ENCODE results near the gene GPR27.
A peak's percentile ranks its signal among the peaks of the same experiment; 100 is the strongest.

The GPR27 gene

DNA sequence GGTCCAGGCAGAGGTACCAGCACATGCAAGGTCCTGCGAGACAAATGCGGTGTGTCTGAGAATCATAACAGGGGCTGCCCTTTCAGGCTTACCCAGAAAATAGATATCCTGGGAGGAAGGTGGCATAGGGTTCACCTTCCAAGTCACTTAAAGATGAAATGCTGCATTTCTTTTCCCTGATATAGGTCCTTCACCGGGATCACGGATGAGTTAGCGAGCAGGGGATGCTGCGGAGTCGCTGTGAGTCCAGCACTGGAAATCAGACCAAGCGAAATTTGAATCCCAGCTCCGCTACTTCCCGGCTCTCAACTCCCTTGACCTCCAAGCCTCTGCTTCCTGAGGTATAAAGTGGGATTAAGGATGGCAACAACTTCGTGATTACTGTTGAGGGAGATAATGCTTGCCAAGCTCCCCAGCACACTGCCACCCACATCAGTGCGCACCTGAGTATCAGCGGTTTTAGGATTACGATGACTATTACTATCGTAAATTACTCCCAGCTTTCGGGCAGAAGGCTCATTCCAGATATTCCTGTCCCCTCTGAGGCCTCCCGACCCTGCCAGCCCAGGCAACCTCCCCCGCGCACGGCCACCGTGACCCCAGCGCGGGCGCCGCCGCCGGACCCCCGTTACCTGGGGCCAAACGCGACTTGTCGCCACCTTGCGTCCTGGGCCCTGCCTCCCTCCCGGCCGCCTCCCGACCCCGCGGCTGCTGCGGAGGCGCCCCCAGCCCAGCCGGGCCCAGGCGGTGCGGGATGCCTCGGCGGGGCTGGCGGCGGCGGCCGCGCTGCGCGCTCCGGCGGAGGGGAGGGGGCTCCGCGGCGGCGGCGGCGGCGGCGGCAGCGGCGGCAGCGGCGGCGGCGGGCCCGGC, 589 bp upstream of the GPR27 start:
- Histone ChIP-seq H3K9me3 (no peaks in the 10 kb centered on the region), H3K27me3 (no peaks in the 10 kb centered on the region), H3K4me3 (ENCODE audit: low read depth in 1 of 2, low read length in 1 of 2) (peak overlapping the region; percentile 81 to 82), H3K4me1 (ENCODE audit: control insufficient read depth in 1 of 2, insufficient read depth in 1 of 2, low read depth in 1 of 2, low read length in 1 of 2) (peaks cover 44 to 51% of the 10 kb centered on the region in 2 experiments), H3K27ac (peak overlapping the region; percentile 91), H3K36me3 (no peaks in the 10 kb centered on the region)
- TF ChIP-seq, protein P1, sequence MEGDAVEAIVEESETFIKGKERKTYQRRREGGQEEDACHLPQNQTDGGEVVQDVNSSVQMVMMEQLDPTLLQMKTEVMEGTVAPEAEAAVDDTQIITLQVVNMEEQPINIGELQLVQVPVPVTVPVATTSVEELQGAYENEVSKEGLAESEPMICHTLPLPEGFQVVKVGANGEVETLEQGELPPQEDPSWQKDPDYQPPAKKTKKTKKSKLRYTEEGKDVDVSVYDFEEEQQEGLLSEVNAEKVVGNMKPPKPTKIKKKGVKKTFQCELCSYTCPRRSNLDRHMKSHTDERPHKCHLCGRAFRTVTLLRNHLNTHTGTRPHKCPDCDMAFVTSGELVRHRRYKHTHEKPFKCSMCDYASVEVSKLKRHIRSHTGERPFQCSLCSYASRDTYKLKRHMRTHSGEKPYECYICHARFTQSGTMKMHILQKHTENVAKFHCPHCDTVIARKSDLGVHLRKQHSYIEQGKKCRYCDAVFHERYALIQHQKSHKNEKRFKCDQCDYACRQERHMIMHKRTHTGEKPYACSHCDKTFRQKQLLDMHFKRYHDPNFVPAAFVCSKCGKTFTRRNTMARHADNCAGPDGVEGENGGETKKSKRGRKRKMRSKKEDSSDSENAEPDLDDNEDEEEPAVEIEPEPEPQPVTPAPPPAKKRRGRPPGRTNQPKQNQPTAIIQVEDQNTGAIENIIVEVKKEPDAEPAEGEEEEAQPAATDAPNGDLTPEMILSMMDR (IDR thresholded peaks at IDR 0.05): no peak

DNA sequence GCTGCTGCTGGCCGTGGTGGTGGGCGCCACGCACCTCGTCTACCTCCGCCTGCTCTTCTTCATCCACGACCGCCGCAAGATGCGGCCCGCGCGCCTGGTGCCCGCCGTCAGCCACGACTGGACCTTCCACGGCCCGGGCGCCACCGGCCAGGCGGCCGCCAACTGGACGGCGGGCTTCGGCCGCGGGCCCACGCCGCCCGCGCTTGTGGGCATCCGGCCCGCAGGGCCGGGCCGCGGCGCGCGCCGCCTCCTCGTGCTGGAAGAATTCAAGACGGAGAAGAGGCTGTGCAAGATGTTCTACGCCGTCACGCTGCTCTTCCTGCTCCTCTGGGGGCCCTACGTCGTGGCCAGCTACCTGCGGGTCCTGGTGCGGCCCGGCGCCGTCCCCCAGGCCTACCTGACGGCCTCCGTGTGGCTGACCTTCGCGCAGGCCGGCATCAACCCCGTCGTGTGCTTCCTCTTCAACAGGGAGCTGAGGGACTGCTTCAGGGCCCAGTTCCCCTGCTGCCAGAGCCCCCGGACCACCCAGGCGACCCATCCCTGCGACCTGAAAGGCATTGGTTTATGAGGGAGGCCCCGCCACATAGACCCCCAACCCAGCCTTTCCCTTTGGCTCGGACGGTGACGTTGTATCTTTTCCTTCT, 1.1 kb downstream of the GPR27 start:
- no peaks in the 10 kb centered on the region for H3K36me3 ChIP-seq
- H3K27me3 ChIP-seq: no peaks in the 10 kb centered on the region
- peaks cover 57 to 59% of the 10 kb centered on the region in 2 experiments for H3K4me1 ChIP-seq (ENCODE audit: control insufficient read depth in 1 of 2, insufficient read depth in 1 of 2, low read depth in 1 of 2, low read length in 1 of 2)
- H3K9me3 ChIP-seq: no peaks in the 10 kb centered on the region
- TF ChIP-seq, protein P1 (IDR thresholded peaks at IDR 0.05): no peak
- peak overlapping the region; percentile 81 to 82 for H3K4me3 ChIP-seq (ENCODE audit: low read depth in 1 of 2, low read length in 1 of 2)
- peak overlapping the region; percentile 91 for H3K27ac ChIP-seq

DNA sequence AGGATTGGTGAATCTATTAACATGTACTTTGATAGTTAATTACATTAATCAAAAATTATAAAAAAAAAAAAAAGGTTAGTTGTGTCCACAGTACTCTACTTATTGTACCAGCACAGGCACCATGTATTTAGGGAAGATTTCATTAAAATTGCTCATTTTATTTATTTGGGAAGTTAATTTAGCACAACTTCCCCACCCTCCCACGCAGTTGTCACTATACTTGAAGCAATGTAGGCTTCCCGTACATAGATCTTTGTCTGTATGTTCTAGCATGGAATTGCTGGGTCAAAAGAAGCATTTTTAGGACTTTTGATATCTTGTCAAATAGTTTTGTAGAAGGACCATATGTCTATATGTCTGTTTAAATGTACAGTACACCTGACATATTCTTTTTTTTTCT, 4.4 kb downstream of the GPR27 start:
- H3K4me3 ChIP-seq (ENCODE audit: low read depth in 1 of 2, low read length in 1 of 2): no peak overlapping the region
- peak overlapping the region; percentile 54 for H3K27ac ChIP-seq
- no peaks in the 10 kb centered on the region for H3K9me3 ChIP-seq
- H3K27me3 ChIP-seq: no peaks in the 10 kb centered on the region
- H3K36me3 ChIP-seq: peaks cover 7% of the 10 kb centered on the region
- TF ChIP-seq, protein P1 (IDR thresholded peaks at IDR 0.05): no peak
- H3K4me1 ChIP-seq (ENCODE audit: control insufficient read depth in 1 of 2, insufficient read depth in 1 of 2, low read depth in 1 of 2, low read length in 1 of 2): peaks cover 36 to 44% of the 10 kb centered on the region in 2 experiments

DNA sequence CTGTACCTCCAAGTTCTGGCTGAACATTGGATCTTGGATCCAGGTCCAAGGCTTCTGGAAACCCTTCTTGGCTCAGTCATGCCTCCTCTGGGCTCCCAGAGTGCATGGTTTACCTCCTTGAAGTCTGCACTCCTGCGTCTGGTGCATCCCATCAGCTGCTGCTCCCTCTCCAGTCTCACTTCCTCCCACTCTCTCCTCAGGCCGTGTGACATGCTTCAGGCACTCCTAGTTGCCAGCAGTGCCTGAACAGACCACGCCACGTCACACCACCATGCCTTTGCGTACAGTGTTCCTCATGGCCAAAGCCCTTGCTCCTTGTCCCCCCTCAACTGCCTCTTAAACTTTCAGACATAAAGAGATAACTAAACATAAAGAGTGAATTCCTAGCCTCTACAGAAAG, 5.7 kb downstream of the GPR27 start:
- no peaks in the 10 kb centered on the region for H3K9me3 ChIP-seq
- H3K4me1 ChIP-seq (ENCODE audit: control insufficient read depth in 1 of 2, insufficient read depth in 1 of 2, low read depth in 1 of 2, low read length in 1 of 2): peaks cover 36 to 43% of the 10 kb centered on the region in 2 experiments
- TF ChIP-seq, protein P1 (IDR thresholded peaks at IDR 0.05): no peak
- no peaks in the 10 kb centered on the region for H3K27me3 ChIP-seq
- peaks cover 15% of the 10 kb centered on the region for H3K36me3 ChIP-seq
- H3K27ac ChIP-seq: peak overlapping the region; percentile 54
- H3K4me3 ChIP-seq (ENCODE audit: low read depth in 1 of 2, low read length in 1 of 2): no peak overlapping the region

DNA sequence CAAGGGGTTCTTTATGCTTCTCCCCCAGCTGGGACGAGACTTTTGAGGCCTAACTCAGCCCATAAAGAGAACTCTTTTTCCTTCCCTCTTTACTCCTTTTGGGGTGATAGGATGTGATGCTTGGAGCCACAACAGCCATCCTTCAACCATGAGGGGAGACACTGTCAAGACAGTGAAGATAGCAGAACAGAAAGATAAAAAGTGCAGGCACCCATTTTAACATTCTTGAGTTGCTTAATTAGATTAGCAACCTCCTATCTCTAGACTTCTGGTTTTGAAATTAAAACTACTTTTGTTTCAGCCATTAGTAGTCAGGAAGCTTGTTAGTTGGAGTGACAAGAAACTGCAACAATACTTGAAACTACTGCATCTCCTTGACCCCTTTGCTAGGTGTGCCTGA, 6.5 kb downstream of the GPR27 start:
- H3K36me3 ChIP-seq: peaks cover 22% of the 10 kb centered on the region
- H3K27me3 ChIP-seq: no peaks in the 10 kb centered on the region
- no peak overlapping the region for H3K4me3 ChIP-seq (ENCODE audit: low read depth in 1 of 2, low read length in 1 of 2)
- H3K9me3 ChIP-seq: no peaks in the 10 kb centered on the region
- H3K4me1 ChIP-seq (ENCODE audit: control insufficient read depth in 1 of 2, insufficient read depth in 1 of 2, low read depth in 1 of 2, low read length in 1 of 2): peaks cover 36 to 39% of the 10 kb centered on the region in 2 experiments
- TF ChIP-seq, protein P1 (IDR thresholded peaks at IDR 0.05): no peak
- H3K27ac ChIP-seq: peak overlapping the region; percentile 54

All from neutrophil (primary cell).